NCI-H1436 (cell line): Measurements from ENCODE around the gene KNDC1.
"Not testable (repeated sequence)": the region's sequence is repeated elsewhere in the genome, so short reads cannot be mapped to it uniquely, and the experiment has no call there.

Experiments used
- DNase-seq: peaks from one replicate; lab custom pipeline; 2025; lab: John Stamatoyannopoulos, UW

KNDC1 gene

DNA sequence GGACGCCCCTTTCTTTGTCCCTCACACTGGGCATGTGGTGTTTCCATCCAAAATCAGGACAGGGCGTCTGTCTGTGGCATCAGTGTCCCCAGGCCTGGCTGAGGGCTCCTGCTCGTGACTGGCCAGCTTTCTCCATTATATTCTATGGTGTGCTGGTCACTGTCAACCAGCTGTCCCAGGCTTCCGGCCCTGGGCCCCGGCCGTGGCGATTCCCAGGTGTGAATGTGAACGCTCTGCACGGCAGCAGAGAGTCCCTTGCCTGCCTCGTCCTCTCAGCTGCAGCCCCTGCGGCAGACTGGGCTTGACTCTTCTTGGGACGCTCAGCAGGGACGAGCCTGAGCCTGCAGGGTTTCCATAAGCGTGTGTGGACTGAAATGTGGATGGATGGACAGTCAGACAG is 64.1 kb downstream of the KNDC1 start:
- no peak for DNase-seq

DNA sequence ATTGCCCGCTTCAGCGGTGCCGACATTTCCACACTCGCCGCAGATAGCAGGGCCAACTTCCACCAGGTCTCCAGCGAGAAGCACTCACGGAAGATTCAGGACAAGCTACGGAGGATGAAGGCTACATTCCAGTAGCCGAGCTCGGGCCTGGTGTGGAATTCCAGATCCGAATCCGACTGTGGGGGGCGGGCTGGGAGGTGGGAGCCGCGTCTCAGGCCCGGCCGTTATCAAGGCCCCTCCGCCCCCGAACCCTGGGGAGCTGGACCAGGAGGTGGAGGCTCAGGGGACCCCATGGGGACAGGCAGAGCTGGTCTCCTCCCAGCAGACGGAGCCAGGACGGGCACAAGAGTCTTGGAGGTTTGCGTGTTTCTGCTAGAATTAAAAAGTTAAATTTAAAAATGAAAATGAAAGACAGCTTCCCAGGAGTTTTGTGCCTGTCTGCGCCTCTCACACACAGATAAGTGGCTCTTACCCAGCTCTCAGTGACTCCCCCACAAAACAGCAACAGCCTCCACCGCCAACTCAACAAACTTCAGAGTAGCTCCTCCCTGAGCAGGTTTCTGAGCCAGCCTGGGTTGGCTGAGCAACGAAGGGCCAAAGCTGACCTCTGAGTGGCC is 64.8 kb downstream of the KNDC1 start:
- DNase-seq, result no peak

DNA sequence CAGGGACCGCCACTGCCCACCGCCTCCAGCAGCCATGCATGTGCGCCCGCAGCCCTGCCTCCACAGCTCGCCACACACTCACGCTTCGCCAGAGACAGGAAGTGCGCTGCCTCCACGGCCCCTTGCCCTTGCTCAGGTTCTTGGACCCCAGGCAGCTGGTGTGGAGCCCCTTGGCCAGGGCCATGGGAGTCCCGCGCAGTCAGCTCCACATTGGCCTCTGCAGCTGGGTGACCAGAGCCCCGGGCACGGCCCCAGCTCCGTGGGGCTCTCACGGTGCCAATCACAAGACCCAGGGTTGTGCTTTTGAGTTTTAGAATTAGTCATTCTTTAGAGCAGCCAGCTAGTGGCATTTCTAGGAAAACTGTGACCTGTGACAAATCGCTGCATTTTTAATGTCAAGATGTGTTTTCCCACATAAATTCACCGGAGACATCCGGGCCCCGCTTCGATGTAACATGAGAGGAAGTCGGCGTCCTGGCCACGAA is 65.7 kb downstream of the KNDC1 start:
- no peak for DNase-seq

DNA sequence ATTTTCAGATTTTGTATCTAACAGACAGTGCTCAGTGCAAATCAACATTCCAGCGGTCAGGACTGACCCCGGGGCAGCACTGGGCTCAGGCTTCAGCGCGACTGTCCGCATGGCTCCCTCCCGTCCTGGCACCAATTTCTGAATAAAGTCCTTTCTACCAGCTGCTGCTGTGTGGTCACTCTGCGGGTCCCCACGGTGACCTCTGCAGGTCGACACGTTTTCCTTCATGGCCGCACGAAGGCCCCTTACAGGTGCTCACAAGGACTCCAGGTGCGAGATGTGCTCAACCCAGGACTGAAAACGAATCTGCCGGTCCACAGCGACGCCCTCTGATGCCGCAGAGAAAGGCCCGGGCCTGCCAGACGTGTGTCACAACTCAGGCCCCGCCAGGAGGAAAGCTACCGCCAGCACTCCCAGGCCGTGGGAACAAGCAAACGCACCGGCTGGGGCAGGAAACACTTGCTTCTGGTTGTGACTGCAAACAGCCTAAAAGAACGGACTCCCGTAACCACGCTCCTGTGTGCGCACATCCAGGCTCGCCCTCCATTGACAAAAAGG is 66.3 kb downstream of the KNDC1 start:
- no peak for DNase-seq

DNA sequence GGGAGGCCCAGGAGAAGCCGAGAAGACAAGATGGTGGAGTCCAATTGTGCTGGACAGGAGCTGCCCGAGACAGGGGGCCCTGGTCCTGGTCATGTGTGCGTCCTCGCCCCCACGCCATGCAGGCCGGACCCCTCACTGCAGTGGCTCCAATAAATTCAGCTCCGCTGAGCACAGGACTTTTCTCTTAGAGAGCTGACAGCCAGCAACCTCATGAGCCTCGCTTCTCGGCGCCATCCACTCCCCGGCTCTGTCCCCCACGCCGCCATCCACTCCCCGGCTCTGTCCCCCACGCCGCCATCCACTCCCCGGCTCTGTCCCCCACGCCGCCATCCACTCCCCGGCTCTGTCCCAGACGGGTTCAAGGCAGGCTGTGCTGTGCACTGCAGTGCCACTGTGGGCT is 67.2 kb downstream of the KNDC1 start:
- DNase-seq, result no peak

DNA sequence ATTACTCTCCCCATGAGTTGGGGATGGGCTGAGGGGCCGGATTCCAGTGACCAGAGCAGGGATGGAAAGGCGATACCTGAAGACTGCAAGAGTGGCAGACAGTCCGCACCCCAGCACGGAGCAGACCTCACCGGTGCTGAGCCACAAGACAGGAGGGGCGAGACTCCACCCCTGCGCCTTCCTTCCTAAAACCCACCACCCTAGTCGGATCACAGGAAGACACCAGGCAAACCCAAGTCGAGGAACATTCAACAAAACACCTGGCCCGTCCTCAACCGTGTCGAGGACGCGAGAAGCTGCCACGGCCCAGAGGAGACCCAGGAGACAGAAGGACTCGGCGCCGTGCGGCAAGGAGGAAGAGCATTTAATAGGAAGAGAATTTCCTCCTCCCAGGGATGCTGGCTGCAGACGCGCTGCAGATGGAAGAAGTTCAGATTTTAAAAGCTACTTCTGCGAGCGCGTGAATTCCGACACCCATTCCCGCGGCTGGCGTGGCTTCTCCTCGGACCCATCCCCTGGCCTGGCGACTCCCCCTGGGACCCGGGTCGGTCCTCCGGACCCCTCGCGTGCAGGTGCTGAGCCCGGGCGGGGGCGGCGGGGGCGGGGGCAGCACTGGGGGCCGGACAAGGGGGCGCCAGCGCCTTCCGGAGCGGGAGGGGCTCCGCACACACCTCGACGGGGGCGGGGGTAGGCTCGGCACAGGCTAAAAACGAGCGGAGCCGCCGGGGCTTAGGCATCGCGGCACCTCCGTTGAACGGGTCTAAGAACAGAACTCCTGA is 69.4 kb downstream of the KNDC1 start:
- DNase-seq, result no peak

DNA sequence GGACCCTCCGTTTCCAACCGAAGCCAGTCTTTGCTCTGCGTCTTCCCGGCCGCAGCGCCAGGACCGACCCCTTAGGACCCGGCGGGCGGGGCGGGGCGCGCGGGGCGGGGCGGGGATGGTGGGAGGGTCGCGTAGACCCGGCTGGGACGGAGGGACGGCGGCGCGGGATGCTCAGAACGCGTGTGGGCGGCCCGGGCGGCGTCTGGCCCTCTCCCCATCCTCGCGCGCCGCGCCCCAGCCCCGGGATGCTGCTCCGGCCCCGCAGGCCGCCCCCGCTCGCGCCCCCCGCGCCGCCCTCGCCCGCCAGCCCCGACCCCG is 70.0 kb downstream of the KNDC1 start, which contains the start of gene UTF1:
Gene UTF1 (plus strand): TSS at position 174 of the 318 bp plus-strand sequence. CDS start 72 bp downstream, at position 246.
- no peak for DNase-seq

DNA sequence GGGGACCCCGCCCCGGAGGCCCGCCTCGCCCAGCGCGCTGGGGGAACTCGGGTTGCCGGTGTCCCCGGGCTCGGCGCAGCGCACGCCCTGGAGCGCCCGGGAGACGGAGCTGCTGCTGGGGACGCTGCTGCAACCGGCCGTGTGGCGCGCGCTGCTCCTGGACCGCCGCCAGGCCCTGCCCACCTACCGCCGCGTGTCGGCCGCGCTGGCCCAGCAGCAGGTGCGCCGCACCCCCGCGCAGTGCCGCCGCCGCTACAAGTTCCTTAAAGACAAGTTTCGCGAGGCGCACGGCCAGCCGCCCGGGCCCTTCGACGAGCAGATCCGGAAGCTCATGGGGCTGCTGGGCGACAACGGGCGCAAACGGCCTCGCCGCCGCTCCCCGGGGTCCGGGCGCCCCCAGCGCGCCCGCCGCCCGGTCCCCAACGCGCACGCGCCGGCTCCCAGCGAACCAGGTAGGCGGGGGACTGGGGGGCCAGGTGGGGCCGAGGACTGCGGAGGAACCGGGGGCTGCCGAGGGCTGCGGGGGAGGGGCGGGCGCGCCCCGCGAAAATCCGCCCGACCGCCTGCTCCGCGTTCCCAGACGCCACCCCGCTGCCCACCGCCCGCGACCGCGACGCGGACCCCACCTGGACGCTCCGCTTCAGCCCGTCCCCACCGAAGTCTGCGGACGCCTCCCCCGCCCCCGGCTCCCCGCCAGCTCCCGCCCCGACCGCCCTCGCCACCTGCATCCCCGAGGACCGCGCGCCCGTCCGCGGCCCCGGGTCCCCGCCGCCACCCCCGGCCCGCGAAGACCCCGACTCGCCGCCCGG is 70.6 kb downstream of the KNDC1 start:
- DNase-seq, result no peak

DNA sequence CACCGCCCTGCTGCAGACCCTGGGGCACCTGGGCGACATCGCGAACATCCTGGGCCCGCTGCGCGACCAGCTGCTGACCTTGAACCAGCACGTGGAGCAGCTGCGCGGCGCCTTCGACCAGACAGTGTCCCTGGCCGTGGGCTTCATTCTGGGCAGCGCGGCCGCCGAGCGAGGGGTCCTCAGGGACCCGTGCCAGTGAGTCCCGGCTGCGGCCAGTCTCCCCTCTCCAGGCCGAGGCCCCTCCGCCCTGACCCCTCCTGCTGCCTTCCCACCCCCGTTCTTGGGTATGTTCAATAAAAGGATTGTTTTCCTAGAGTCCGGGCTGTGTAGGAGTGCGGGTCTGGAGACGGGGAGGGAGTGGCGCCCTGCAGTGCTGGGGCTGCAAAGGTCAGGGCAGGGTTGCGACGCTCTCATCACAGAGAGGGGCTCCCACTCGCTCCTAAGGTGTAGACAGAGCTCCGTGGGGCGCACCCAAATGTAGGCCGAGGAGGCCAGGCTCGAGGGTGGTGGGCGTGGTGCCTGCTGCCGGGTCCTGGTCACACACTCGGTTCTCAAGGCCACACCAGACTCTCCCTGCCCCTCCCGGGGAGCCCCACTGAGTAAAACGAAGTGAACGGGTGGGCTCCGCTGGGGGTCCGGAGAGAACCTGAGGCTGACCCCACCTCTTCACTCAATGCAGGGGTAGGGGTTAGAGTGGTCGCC is 71.4 kb downstream of the KNDC1 start:
- DNase-seq, result no peak

DNA sequence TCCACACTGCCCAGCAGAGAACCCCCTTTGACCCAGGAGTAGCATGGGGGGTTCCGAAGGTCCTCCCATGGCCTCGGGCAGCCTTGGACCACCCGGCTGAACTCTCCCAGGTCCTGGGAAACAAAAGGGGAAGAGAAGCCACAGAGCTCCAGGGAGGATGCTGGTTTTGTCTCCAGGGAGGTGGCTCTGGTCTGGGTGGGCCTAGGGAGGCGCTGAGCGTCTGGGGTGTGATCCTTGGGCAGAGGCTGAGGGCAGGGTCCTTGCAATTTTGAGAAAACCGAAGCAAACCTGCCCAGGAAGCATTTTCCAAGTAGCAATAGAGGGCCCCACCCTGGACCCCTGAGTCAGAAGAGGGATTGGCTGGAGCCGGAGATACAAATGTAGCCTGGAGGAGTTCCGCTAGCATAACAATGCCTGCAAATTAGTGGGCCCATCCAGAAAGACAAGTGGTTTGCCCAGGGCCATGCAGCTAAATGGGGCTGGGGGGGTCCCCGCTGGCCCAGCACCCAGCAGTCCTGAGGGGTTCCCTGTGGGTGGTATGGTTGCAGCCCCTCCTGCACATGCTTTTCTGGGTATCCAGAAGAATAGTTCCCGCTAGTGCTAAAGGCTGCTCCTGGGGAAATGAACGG is 72.0 kb downstream of the KNDC1 start:
- no peak for DNase-seq

DNA sequence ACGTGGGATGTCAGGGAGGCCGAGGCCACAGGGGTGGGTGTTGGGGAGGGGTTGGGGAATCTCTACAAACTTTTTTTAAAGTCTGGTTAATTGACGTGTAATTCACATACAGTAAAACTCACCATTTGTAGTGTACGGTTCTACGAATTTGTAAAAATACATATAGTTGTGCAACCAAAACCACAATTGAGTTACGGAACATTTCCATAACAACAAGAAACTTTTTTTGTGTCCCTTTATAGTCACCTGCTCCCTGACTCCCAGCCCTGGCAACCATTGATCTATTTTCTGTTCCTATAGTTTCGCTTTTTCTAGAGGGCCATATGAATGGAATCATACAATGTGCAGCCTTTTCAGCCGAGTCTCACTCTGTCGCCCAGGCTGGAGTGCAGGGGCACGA is 74.8 kb downstream of the KNDC1 start:
- not testable (repeated sequence) for DNase-seq

DNA sequence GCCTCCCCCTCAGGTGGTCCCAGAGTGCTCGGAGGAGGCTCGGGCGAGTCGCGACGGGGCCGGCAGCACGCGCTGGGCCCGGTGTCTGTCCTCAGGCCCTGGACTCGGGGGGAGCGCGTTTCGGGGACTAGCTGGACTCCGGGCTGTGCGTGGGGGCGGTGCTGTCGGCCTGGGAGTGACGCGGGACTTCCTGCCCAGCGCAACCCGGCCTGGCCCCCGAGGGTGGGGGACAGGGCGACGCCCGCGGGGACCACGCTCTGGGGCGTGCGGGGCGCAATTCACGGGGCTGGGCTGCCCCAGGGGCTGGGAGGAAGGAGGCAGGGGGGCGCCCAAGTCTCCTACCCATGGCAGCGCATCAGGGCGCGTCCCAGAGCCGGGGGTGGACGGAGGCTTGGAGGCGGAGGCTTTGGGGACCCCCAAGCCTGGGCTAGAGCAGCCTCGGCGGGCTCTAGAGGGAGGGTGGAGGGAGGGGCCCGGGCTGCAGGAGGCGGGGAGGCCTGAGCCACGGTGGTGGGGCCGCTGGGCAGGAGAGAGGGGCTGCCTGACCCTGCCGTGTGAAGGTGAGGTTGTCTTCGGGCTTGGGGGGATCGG is 75.3 kb downstream of the KNDC1 start:
- DNase-seq, result no peak

DNA sequence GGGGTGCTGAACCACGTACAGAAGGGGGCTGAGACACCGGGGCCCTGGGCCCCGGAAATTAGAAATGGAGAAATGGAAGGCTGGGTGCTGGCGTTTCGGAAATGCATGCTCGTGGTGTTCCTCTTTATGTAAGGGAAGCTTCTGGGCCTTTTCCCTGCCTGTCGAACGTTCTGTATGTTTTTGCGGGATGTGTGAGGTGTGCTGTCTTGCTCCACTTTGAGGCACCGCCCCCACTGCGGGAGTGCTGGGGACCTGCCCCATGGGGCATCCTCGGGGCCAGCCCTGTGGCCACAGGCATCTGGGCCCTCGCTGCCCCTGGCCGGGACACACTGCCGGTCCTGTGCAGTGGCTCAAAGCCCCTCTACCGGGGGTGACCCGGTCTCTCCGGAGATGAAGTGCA is 75.9 kb downstream of the KNDC1 start:
- DNase-seq, result no peak

DNA sequence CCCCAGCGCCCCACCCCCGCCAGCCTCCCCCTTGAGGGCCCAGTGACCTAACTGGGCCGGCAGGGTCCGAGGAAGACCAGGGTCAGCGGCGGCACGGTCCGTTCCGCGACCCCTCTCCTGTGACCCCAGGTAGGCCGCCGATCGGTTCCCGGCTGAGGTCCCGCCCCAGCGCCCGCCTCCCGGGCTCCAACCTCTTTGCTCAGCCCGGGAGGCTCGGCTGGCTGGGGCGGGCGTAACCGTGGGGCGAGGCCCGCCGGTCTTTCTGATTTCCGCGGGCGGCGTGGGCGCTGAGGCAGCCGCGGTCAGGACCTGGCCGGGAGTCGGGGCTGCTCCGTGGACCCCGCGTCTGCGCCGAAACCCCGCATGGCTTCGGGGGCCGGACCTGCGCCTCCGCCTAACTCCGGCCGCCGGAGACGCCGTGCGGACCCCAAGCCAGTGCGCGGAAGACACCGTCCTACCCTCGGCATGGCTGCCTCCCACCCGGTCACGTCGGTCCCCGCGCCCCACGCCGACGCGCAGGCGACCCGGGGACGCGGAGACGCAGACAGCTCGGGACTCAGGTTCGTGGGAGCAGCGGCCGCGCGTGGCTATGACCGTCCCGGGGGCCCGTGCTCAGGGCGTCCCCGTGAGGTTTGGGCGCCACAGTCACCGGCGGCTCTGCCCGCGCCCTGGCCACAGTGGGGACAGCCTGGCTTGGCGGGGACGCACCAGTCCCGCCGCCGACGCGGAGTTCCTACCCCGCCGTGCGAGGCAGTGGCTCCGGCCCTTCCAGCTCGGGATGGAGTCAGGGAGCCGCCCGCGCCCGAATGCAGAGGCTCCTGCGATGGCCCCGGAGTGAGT is 76.6 kb downstream of the KNDC1 start:
- no peak for DNase-seq

DNA sequence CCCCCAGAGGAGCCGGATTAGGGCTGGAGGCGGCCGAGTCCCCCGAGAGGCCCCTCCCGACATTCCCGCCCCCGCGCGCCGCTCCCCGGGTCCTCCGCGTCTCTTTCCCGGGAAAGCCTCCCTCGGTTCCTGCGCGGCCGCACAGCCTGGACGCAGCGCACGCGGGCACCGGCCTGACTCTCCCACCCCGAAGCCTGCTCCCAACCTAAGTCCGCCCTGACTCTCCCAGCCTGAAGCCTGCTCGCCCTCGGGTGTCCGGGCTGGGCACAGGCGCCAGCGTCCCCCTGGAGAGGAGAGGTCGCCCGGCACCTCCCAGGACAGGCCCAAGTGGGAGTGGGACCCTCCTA is 77.2 kb downstream of the KNDC1 start:
- no peak for DNase-seq

DNA sequence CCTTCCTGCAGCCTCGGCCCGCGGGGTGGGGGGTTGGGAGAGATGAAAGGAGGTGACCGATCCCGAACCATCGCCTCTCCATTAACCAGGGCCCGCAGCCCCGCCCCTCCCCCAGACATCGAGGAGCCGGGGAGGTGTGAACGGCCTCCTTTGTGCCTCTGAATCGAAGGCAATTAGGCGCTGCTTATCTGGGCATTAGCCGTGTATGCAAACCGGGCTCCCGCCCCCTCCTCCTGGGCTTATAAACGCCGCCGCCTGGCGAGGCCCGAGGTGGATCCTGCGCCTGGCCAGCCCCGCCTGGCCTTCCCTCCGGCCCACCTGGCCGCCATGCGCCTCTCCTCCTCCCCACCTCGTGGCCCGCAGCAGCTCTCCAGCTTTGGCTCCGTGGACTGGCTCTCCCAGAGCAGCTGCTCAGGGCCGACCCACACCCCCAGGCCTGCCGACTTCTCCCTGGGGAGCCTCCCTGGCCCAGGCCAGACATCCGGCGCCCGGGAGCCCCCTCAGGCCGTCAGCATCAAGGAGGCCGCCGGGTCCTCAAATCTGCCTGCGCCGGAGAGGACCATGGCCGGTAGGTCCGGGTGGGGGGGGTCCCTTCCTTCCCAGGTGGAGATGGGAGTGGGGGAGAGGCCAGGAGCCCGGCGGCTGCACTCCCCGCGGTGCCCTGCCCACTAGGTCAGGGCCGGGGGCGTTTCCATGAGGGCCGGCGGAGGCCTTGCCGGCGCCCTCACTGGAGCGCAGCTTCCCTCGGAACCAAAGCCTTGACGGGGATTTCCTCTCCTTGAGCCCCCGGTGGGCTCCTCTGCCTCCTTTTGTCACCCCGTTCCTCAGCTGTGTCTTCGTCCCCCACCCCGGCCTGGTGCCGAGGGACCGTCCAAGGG is 77.8 kb downstream of the KNDC1 start, which contains the start of gene VENTX:
Gene VENTX (plus strand): TSS at position 268 of the 878 bp plus-strand sequence. CDS start 60 bp downstream, at position 328.
- DNase-seq, result no peak

DNA sequence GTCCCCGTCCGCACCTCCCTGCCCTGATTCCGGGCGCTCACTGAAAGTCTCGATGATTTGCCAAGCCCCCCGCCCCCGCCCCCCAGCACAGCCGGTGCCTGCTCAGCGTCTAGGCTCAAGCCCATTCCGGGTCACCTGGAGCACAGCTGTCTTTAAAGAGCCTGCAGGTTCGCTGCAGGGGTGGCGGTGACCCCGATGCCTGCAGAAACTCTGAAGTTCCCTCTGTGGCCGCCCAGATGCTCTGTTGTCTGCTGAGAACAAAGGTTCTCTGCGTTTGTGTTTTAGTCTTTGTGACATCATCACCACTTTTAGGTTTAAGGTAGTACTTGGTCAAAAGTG is 78.4 kb downstream of the KNDC1 start:
- no peak for DNase-seq

DNA sequence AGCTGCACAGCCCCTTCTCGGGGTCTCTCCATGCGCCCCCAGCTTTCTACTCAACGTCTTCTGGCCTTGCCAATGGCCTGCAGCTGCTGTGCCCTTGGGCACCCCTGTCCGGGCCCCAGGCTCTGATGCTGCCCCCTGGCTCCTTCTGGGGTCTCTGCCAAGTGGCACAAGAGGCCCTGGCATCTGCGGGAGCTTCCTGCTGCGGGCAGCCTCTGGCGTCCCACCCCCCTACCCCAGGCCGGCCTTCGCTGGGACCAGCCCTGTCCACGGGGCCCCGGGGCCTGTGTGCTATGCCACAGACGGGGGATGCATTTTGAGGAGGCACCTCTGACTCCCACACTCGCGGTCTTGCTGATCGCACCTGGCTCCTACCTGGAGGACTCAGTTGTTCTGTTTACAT is 80.0 kb downstream of the KNDC1 start:
- no peak for DNase-seq

DNA sequence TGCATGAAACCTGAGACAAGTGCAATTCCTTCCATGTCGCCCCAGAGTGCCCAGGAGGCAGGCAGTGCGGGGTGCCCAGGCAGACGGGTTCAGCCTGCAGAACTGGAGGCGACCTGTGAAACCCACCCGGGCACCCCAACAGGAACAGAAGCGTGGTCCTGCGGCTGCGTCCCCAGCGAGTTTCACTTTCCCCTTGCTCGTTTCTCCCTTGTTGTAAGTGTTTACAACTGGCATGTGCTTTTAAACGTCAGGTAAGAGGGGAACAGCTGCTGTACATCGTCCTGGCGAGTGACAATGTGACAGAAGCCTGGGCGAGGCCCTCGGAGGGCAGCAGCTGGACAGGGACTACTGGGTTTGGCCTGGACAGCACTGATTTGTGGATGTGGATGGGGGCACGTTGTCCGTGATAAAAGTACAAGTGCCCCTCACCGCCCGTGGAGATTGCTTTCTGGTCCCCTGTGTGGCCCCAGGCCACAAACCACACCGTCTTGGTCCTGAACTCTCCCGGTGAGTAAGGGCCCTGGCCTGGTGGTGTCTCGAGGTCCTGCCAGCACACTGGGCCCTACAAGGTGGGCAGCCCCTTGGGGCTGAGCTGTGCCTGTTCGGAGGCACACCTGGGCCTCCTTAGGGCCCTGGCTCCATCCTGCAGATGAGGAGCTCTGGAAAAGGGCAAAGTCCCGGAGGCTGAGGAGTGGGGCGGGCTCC is 81.6 kb downstream of the KNDC1 start:
- DNase-seq, result no peak
